Measurements from ENCODE around the gene AFAP1L1.
"Not testable (repeated sequence)": the region's sequence is repeated elsewhere in the genome, so short reads cannot be mapped to it uniquely, and the experiment has no call there.

Gene AFAP1L1

GRCh38 chr5:149268928-149269557 lies 2.6 kb upstream of the AFAP1L1 start:
- no peak overlapping the region for H3K4me3 ChIP-seq (ENCODE audit: low read depth, low read length)
- TF ChIP-seq CTCF (IDR thresholded peaks at IDR 0.05; ENCODE audit: control insufficient read depth, extremely low read depth, insufficient read depth), result peak; percentile 65
- DNase-seq (ENCODE audit: low read depth), result no peak

- H3K4me3 ChIP-seq (ENCODE audit: low read depth, low read length), result no peak overlapping the region
- TF ChIP-seq CTCF (IDR thresholded peaks at IDR 0.05; ENCODE audit: control insufficient read depth, extremely low read depth, insufficient read depth), result no peak
- DNase-seq (ENCODE audit: low read depth), result no peak
Measured at GRCh38 chr5:149271195-149271715, 404 bp upstream of the AFAP1L1 start.

- not testable (repeated sequence) for DNase-seq (ENCODE audit: low read depth); H3K4me3 ChIP-seq (ENCODE audit: low read depth, low read length)
Measured at GRCh38 chr5:149272781-149273180, 1.1 kb downstream of the AFAP1L1 start.

GRCh38 chr5:149273237-149273636 lies 1.6 kb downstream of the AFAP1L1 start:
- DNase-seq (ENCODE audit: low read depth), result no peak
- H3K4me3 ChIP-seq (ENCODE audit: low read depth, low read length), result no peak overlapping the region
- no peak for TF ChIP-seq CTCF (IDR thresholded peaks at IDR 0.05; ENCODE audit: control insufficient read depth, extremely low read depth, insufficient read depth)

- no peak overlapping the region for H3K4me3 ChIP-seq (ENCODE audit: low read depth, low read length)
- TF ChIP-seq CTCF (IDR thresholded peaks at IDR 0.05; ENCODE audit: control insufficient read depth, extremely low read depth, insufficient read depth), result no peak
- DNase-seq (ENCODE audit: low read depth), result no peak
Measured at GRCh38 chr5:149273950-149274349, 2.3 kb downstream of the AFAP1L1 start.

GRCh38 chr5:149274939-149275338 lies 3.3 kb downstream of the AFAP1L1 start:
- TF ChIP-seq CTCF (IDR thresholded peaks at IDR 0.05; ENCODE audit: control insufficient read depth, extremely low read depth, insufficient read depth), result no peak
- no peak overlapping the region for H3K4me3 ChIP-seq (ENCODE audit: low read depth, low read length)
- DNase-seq (ENCODE audit: low read depth), result no peak

GRCh38 chr5:149277801-149278200 lies 6.1 kb downstream of the AFAP1L1 start:
- DNase-seq (ENCODE audit: low read depth), result no peak
- no peak for TF ChIP-seq CTCF (IDR thresholded peaks at IDR 0.05; ENCODE audit: control insufficient read depth, extremely low read depth, insufficient read depth)
- no peak overlapping the region for H3K4me3 ChIP-seq (ENCODE audit: low read depth, low read length)
